HCT116 (cell line): ENCODE results near the gene LPXN. TPM values are rescaled to one million over a fixed set of nuclear protein-coding genes. Genes with fewer than 3 reads are reported as not detected.

ENCODE experiments used
- ATAC-seq: fragments of 200-7000 bp; cut with Tn5 transposase; 2 replicates; pipeline ENCODE4 v1.9.1; 2020; ENCODE audit warnings: mild to moderate bottlenecking, moderate library complexity
- BruUV-seq: library from RNA; stranded (reverse); fragments of 400-500 nt; replicated peaks from 2 replicates; lab custom pipeline; 2021; lab: Mats Ljungman, UMichigan
- CTCF ChIA-PET: fragments of 300-600 bp; sonication (Branson Sonifier 250); formaldehyde crosslinking; loops from one replicate; lab custom pipeline; 2021; ENCODE audit warnings: antibody characterized with exemption; lab: Charles Lee
- POLR2A ChIA-PET: fragments of 300-600, 350-600 bp; sonication (Branson Sonifier 250); formaldehyde crosslinking; loops from one replicate; lab custom pipeline; 2021; ENCODE audit warnings: antibody characterized with exemption; lab: Charles Lee
- RAD21 ChIA-PET, 2 experiments: fragments of 300-600 bp; sonication (Branson Sonifier 250); formaldehyde crosslinking; loops; one replicate each; lab custom pipeline; 2023; ENCODE audit warnings: low total read pairs in 2 of 2; ENCODE audit not compliant: uncharacterized antibody in 2 of 2, unreplicated experiment in 2 of 2, low non-redundant PET in 1 of 2; lab: Charles Lee
- DNase-seq: peaks from one replicate; pipeline ENCODE4 v3.0.0-alpha.2; 2010; ENCODE audit warnings: low read depth, low spot score
- H2AFZ ChIP-seq: fragments of 200-600 bp; shearing (Covaris generic), sonication (generic); 2 replicates; pipeline ENCODE4 v1.6.1; 2017; ENCODE audit warnings: low read depth, mixed run types, mixed read lengths, antibody characterized with exemption, low read length; ENCODE audit not compliant: poor library complexity, severe bottlenecking
- H3K27ac ChIP-seq: 2 replicates; pipeline ENCODE4 v1.5.1; 2012; ENCODE audit warnings: low read depth, low read length
- H3K27me3 ChIP-seq: fragments of 200-600 bp; sonication (generic); 2 replicates; pipeline ENCODE4 v1.6.1; 2016; ENCODE audit warnings: mixed run types, low read length, mixed read lengths; ENCODE audit not compliant: insufficient read depth
- H3K36me3 ChIP-seq, 2 experiments: fragments of 200-500 bp in 1 of 2; fragments of 200-600 bp in 1 of 2; sonication (Bioruptor generic) in 1 of 2; sonication (generic) in 1 of 2; 2 replicates each; pipeline versions ENCODE4 v1.5.1 to v1.6.1; 2014 to 2016; ENCODE audit warnings: low read length in 2 of 2, inconsistent platforms in 1 of 2, mixed read lengths in 1 of 2, mixed run types in 1 of 2; ENCODE audit not compliant: insufficient read depth in 2 of 2, control insufficient read depth in 1 of 2
- H3K4me1 ChIP-seq, 2 experiments: fragments of 200-600 bp in 1 of 2; sonication (generic) in 1 of 2; 2 replicates each; pipeline versions ENCODE4 v1.5.1 to v1.6.1; 2012 to 2017; ENCODE audit warnings: low read length in 2 of 2, inconsistent platforms in 1 of 2, mild to moderate bottlenecking in 1 of 2, mixed read lengths in 1 of 2, mixed run types in 1 of 2, moderate library complexity in 1 of 2; ENCODE audit not compliant: insufficient read depth in 2 of 2, control insufficient read depth in 1 of 2
- H3K4me2 ChIP-seq: fragments of 200-600 bp; sonication (generic); 2 replicates; pipeline ENCODE4 v1.6.1; 2017; ENCODE audit warnings: mixed run types, low read length, mixed read lengths
- H3K4me3 ChIP-seq, 2 experiments: fragments of 200-600 bp in 1 of 2; sonication (generic) in 1 of 2; replicated peaks in 1 of 2; 2 replicates each; pipeline ENCODE4 v1.5.1; 2011 to 2016; ENCODE audit warnings: low read length in 2 of 2, control low read depth in 1 of 2, low read depth in 1 of 2, mild to moderate bottlenecking in 1 of 2, mixed read lengths in 1 of 2, mixed run types in 1 of 2
- H3K79me2 ChIP-seq: fragments of 200-600 bp; sonication (generic); 2 replicates; pipeline ENCODE4 v1.6.1; 2017; ENCODE audit warnings: mild to moderate bottlenecking, mixed run types, low read length, moderate library complexity, mixed read lengths; ENCODE audit not compliant: insufficient read depth
- H3K9ac ChIP-seq: fragments of 200-600 bp; sonication (generic); 2 replicates; pipeline ENCODE4 v1.6.1; 2016; ENCODE audit warnings: low read length, mixed read lengths
- H3K9me2 ChIP-seq: fragments of 200-600 bp; sonication (generic), shearing (Covaris generic); 2 replicates; pipeline ENCODE4 v1.6.1; 2017; ENCODE audit warnings: mixed run types, mild to moderate bottlenecking, moderate library complexity; ENCODE audit not compliant: insufficient read depth
- H3K9me3 ChIP-seq, 2 experiments: fragments of 200-500 bp in 1 of 2; fragments of 200-600 bp in 1 of 2; sonication (Bioruptor generic) in 1 of 2; sonication (generic) in 1 of 2; 2 replicates each; pipeline ENCODE4 v1.6.1; 2014 to 2017; ENCODE audit warnings: low read length in 2 of 2, mixed read lengths in 2 of 2, inconsistent platforms in 1 of 2, low read depth in 1 of 2, mild to moderate bottlenecking in 1 of 2, mixed run types in 1 of 2, moderate library complexity in 1 of 2; ENCODE audit not compliant: control insufficient read depth in 1 of 2, insufficient read depth in 1 of 2
- H4K20me1 ChIP-seq: fragments of 200-600 bp; sonication (generic), shearing (Covaris generic); 2 replicates; pipeline ENCODE4 v1.6.1; 2017; ENCODE audit warnings: mixed run types, mild to moderate bottlenecking, moderate library complexity; ENCODE audit not compliant: insufficient read depth
- TCF7L2 ChIP-seq: IDR thresholded peaks from 2 replicates; pipeline ENCODE4 v1.7.0; 2011; ENCODE audit warnings: borderline replicate concordance, inconsistent platforms; ENCODE audit not compliant: insufficient read depth, insufficient read length; ENCODE audit errors: extremely low read depth
- YY1 ChIP-seq: IDR thresholded peaks from 2 replicates; pipeline ENCODE4 v1.6.1; 2011; ENCODE audit warnings: low read length, low read depth, moderate library complexity, mild to moderate bottlenecking; ENCODE audit not compliant: insufficient replicate concordance; ENCODE audit errors: extremely low read depth
- ZFX ChIP-seq: fragments of 450-650 bp; IDR thresholded peaks from 2 replicates; pipeline ENCODE4 v1.6.1; 2017
- intact Hi-C: fragments of 100-400 bp; cut with micrococcal nuclease; formaldehyde crosslinking; loops from 2 replicates; pipeline ENCODE4 v1.10.0; 2022
- total RNA-seq: library from RNA; stranded (reverse); gene quantifications from one replicate; pipeline ENCODE4 v1.2.1, GENCODE V29; 2021; ENCODE audit not compliant: unreplicated experiment
- TF ChIP-seq, protein P1 (sequence below): IDR thresholded peaks from 2 replicates; pipeline ENCODE4 v1.6.1; 2012; ENCODE audit warnings: low read depth

LPXN gene
- total RNA-seq, 1 experiment from 2014 or later, result 3.6 TPM

GRCh38 chr11:58504232-58504631 is 71.4 kb downstream of the LPXN start:
- no TSS peak for BruUV-seq

More at GRCh38 chr11:58504232-58504631, 71.4 kb downstream of the LPXN start:
- H3K9me2 ChIP-seq, result no peaks in the 10 kb centered on the region
- H2AFZ ChIP-seq, result no peak overlapping the region
- intact Hi-C loops, result no loop called here
- H4K20me1 ChIP-seq, result no peaks in the 10 kb centered on the region
- H3K9me3 ChIP-seq, result no peaks in the 10 kb centered on the region
- no peak for DNase-seq
- H3K27ac ChIP-seq, result no peak overlapping the region
- H3K79me2 ChIP-seq, result no peaks in the 10 kb centered on the region
- no peak for ATAC-seq
- H3K9ac ChIP-seq, result no peak overlapping the region
- H3K4me3 ChIP-seq, result no peak overlapping the region
- ChIA-PET RAD21 (no interaction called here), POLR2A (no interaction called here), CTCF (interaction anchor here (1.1 kb wide), 1 partner anchor 19 kb away, joined by 5 read pairs; no protein-coding TSS in a partner anchor)
- no peaks in the 10 kb centered on the region for H3K36me3 ChIP-seq
- H3K4me2 ChIP-seq, result no peak overlapping the region
- TF ChIP-seq TCF7L2 (no peak), YY1 (no peak), ZFX (no peak)
- TF ChIP-seq, protein P1, sequence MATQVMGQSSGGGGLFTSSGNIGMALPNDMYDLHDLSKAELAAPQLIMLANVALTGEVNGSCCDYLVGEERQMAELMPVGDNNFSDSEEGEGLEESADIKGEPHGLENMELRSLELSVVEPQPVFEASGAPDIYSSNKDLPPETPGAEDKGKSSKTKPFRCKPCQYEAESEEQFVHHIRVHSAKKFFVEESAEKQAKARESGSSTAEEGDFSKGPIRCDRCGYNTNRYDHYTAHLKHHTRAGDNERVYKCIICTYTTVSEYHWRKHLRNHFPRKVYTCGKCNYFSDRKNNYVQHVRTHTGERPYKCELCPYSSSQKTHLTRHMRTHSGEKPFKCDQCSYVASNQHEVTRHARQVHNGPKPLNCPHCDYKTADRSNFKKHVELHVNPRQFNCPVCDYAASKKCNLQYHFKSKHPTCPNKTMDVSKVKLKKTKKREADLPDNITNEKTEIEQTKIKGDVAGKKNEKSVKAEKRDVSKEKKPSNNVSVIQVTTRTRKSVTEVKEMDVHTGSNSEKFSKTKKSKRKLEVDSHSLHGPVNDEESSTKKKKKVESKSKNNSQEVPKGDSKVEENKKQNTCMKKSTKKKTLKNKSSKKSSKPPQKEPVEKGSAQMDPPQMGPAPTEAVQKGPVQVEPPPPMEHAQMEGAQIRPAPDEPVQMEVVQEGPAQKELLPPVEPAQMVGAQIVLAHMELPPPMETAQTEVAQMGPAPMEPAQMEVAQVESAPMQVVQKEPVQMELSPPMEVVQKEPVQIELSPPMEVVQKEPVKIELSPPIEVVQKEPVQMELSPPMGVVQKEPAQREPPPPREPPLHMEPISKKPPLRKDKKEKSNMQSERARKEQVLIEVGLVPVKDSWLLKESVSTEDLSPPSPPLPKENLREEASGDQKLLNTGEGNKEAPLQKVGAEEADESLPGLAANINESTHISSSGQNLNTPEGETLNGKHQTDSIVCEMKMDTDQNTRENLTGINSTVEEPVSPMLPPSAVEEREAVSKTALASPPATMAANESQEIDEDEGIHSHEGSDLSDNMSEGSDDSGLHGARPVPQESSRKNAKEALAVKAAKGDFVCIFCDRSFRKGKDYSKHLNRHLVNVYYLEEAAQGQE, result no peak
- TF ChIP-seq, all 23 proteins: peak for 0
- Histone ChIP-seq H3K4me1 (no peaks in the 10 kb centered on the region), H3K27me3 (0 out of 2 replicates have a peak, but pooled peaks cover 10% of the 10 kb centered on the region)
